B cell (primary cell): ENCODE measurements around the gene SPTBN1. TPM values are rescaled to one million over a fixed set of nuclear protein-coding genes. Genes with fewer than 3 reads are reported as not detected.

Experiments
- ATAC-seq: fragments of 200-7000 bp; cut with Tn5 transposase; one replicate; pipeline ENCODE4 v1.10.0; 2021; ENCODE audit warnings: low read depth, mild to moderate bottlenecking, moderate number of reproducible peaks, moderate library complexity
- CTCF ChIA-PET: fragments of 350-600 bp; sonication (Branson Sonifier 250); formaldehyde crosslinking; loops from one replicate; lab custom pipeline; 2021; ENCODE audit warnings: antibody characterized with exemption, inconsistent platforms; lab: Charles Lee
- POLR2A ChIA-PET: fragments of 350-600 bp; sonication (Branson Sonifier 250); formaldehyde crosslinking; loops from one replicate; lab custom pipeline; 2021; ENCODE audit warnings: antibody characterized with exemption; lab: Charles Lee
- DNase-seq: peaks from one replicate; pipeline ENCODE4 v3.0.0; 2013
- H2AFZ ChIP-seq: 2 replicates; pipeline ENCODE4 v1.6.1; 2012; ENCODE audit warnings: mild to moderate bottlenecking, low read depth, low read length; ENCODE audit not compliant: insufficient read depth, poor library complexity, severe bottlenecking
- H3K27ac ChIP-seq, 2 donors: 1 replicate in 1 of 2; 2 replicates in 1 of 2; pipeline ENCODE4 v1.5.1; 2012 to 2013; ENCODE audit warnings: low read length in 2 of 2, mild to moderate bottlenecking in 2 of 2, moderate library complexity in 1 of 2
- H3K27me3 ChIP-seq, 4 experiments: fragments of 200-600 bp in 1 of 4; sonication (generic) in 1 of 4; replicated peaks in 1 of 4; 1 replicate in 2 of 4; 2 replicates in 2 of 4; pipeline versions ENCODE4 v1.6.1 to v1.7.0; 2013 to 2016; ENCODE audit warnings: low read length in 3 of 4, mild to moderate bottlenecking in 2 of 4, mixed read lengths in 1 of 4, moderate library complexity in 1 of 4; ENCODE audit not compliant: insufficient read depth in 4 of 4, control insufficient read depth in 3 of 4; ENCODE audit errors: control extremely low read depth in 1 of 4
- H3K36me3 ChIP-seq, 2 experiments: replicated peaks in 1 of 2; 1 replicate in 1 of 2; 2 replicates in 1 of 2; pipeline versions ENCODE4 v1.6.1 to v1.7.1; 2013; ENCODE audit warnings: low read length in 1 of 2; ENCODE audit not compliant: insufficient read depth in 2 of 2, control insufficient read depth in 1 of 2; ENCODE audit errors: control extremely low read depth in 1 of 2, extremely low read depth in 1 of 2
- H3K4me1 ChIP-seq, 2 donors: fragments of 200-600 bp in 1 of 2; sonication (generic) in 1 of 2; 1 replicate in 1 of 2; 2 replicates in 1 of 2; pipeline versions ENCODE4 v1.5.1 to v1.6.1; 2013 to 2017; ENCODE audit warnings: low read length in 2 of 2; ENCODE audit not compliant: control insufficient read depth in 2 of 2, insufficient read depth in 2 of 2
- H3K4me2 ChIP-seq: replicated peaks from 2 replicates; pipeline ENCODE3; 2012; ENCODE audit warnings: mild to moderate bottlenecking, low read depth, low read length; ENCODE audit not compliant: poor library complexity, severe bottlenecking
- H3K4me3 ChIP-seq, 5 experiments: fragments of 200-600 bp in 1 of 5; sonication (generic) in 1 of 5; 1 replicate in 3 of 5; 2 replicates in 2 of 5; pipeline versions ENCODE4 v1.5.1 to v1.7.0; 2011 to 2016; ENCODE audit warnings: low read length in 4 of 5, mild to moderate bottlenecking in 4 of 5, low read depth in 2 of 5, control low read depth in 1 of 5, moderate library complexity in 1 of 5; ENCODE audit not compliant: insufficient read depth in 1 of 5; ENCODE audit errors: control extremely low read depth in 1 of 5, extremely low read depth in 1 of 5
- H3K79me2 ChIP-seq: fragments of 200-600 bp; sonication (generic); one replicate; pipeline ENCODE4 v1.6.0; 2016; ENCODE audit warnings: low read length; ENCODE audit not compliant: control insufficient read depth, insufficient read depth
- H3K9ac ChIP-seq: fragments of 200-600 bp; sonication (generic); 2 replicates; pipeline ENCODE4 v1.6.1; 2017; ENCODE audit warnings: mild to moderate bottlenecking, low read length, moderate library complexity
- H3K9me3 ChIP-seq, 3 donors: one replicate each; pipeline versions ENCODE4 v1.6.1 to v1.7.1; 2013; ENCODE audit warnings: low read length in 2 of 3; ENCODE audit not compliant: control insufficient read depth in 2 of 3, insufficient read depth in 1 of 3; ENCODE audit errors: control extremely low read depth in 1 of 3
- H4K20me1 ChIP-seq: 2 replicates; pipeline ENCODE4 v1.6.0; 2012; ENCODE audit warnings: mild to moderate bottlenecking, low read length; ENCODE audit not compliant: insufficient read depth, control insufficient read depth, poor library complexity, severe bottlenecking
- H3K27ac Mint-ChIP-seq: one replicate; pipeline ENCODE4 v1.8.0; 2021; ENCODE audit warnings: mixed read lengths
- H3K27me3 Mint-ChIP-seq: one replicate; pipeline ENCODE4 v1.8.0; 2021; ENCODE audit warnings: mixed read lengths
- H3K4me1 Mint-ChIP-seq: one replicate; pipeline ENCODE4 v1.8.0; 2021; ENCODE audit warnings: mixed read lengths
- H3K4me3 Mint-ChIP-seq: one replicate; pipeline ENCODE4 v1.8.0; 2021; ENCODE audit warnings: mixed read lengths
- H3K9me3 Mint-ChIP-seq: one replicate; pipeline ENCODE4 v1.8.0; 2022; ENCODE audit warnings: mixed read lengths; ENCODE audit not compliant: insufficient read depth
- CTCF ChIP-seq: fragments of 200-600 bp; IDR thresholded peaks from one replicate; pipeline ENCODE4 v1.8.0; 2022; ENCODE audit warnings: antibody characterized with exemption, mild to moderate bottlenecking
- EZH2 ChIP-seq: IDR thresholded peaks from 2 replicates; pipeline ENCODE4 v1.6.1; 2012; ENCODE audit warnings: borderline replicate concordance, low read depth, mild to moderate bottlenecking, moderate library complexity, low read length; ENCODE audit not compliant: insufficient read depth, poor library complexity, severe bottlenecking
- WGBS: methylation state at CpG from one replicate; pipeline ENCODE4 v1.1.5; 2013; ENCODE audit warnings: missing lambda C conversion rate; ENCODE audit not compliant: insufficient coverage; 5-methylcytosine and 5-hydroxymethylcytosine counted together
- intact Hi-C: fragments of 100-400 bp; cut with micrococcal nuclease; formaldehyde crosslinking; loops from one replicate; pipeline ENCODE4 v1.10.0; 2022
- polyA plus RNA-seq: library from polyadenylated mRNA; depleted of rRNA; stranded (reverse); fragments of >200 nt; gene quantifications from 2 replicates; pipeline ENCODE4 v1.2.3, GENCODE V29; 2012
- total RNA-seq, 2 donors: library from RNA; stranded (reverse); fragments of 120-200 nt in 1 of 2; gene quantifications; 1 replicate in 1 of 2; 2 replicates in 1 of 2; pipeline versions ENCODE4 v1.2.3 to v1.2.4, GENCODE V29; 2013 to 2022

The SPTBN1 gene
- total and polyA plus RNA-seq, 2 donors (not counting 1 experiment from before 2014, with no cell fraction given) = 43.7 to 144 TPM

- H3K9ac ChIP-seq = peak overlapping the region; percentile 25
- H3K4me1 Mint-ChIP-seq = peaks cover 93% of the 10 kb centered on the region
- H3K27ac Mint-ChIP-seq = peak overlapping the region; percentile 77
- peaks cover 87 to 89% of the 10 kb centered on the region in 2 donors for H3K4me1 ChIP-seq
- H3K4me3 Mint-ChIP-seq = peak overlapping the region; percentile 27
- H3K36me3 ChIP-seq = peaks cover 0 to 3% of the 10 kb centered on the region in 2 experiments
- ChIA-PET CTCF (interaction anchor here (1.1 to 1.6 kb wide), 3 partner anchors 9 to 36 kb away, joined by 3 to 9 read pairs (median 4); no protein-coding TSS in a partner anchor), POLR2A (interaction anchor here (0.7 to 1.3 kb wide), 3 partner anchors 9 to 16 kb away, joined by 3 read pairs; no protein-coding TSS in a partner anchor)
- no peaks in the 10 kb centered on the region for H3K27me3 Mint-ChIP-seq
- no peak for DNase-seq
- no peaks in the 10 kb centered on the region for H3K9me3 ChIP-seq
- peak overlapping the region; percentile 64 for H3K4me2 ChIP-seq
- no peak for TF ChIP-seq EZH2
- TF ChIP-seq CTCF = no peak
- H3K27ac ChIP-seq = peak overlapping the region; percentile 59 to 67
- H3K79me2 ChIP-seq = peaks cover 100% of the 10 kb centered on the region
- peaks cover 6% of the 10 kb centered on the region for H4K20me1 ChIP-seq
- peak overlapping the region in 1 of 5 experiments; percentile 38 for H3K4me3 ChIP-seq
- intact Hi-C loops = no loop called here
- no peaks in the 10 kb centered on the region for H3K9me3 Mint-ChIP-seq
- H2AFZ ChIP-seq = no peak overlapping the region
- no peaks in the 10 kb centered on the region for H3K27me3 ChIP-seq
- 72% methylated on average over 4 of the region's 7 CpGs for WGBS
- ATAC-seq = no peak
Measured at GRCh38 chr2:54590216-54591120, 134.3 kb downstream of the SPTBN1 start.

- no CpG with 5 or more reads among the region's 3 CpGs for WGBS
- peaks cover 9% of the 10 kb centered on the region for H4K20me1 ChIP-seq
- H3K27ac ChIP-seq = peak overlapping the region in 1 of 2 donors; percentile 67
- peaks cover 100% of the 10 kb centered on the region for H3K79me2 ChIP-seq
- peak overlapping the region; percentile 64 for H3K4me2 ChIP-seq
- Mint-ChIP-seq H3K4me3 (peak overlapping the region; percentile 11), H3K27me3 (no peaks in the 10 kb centered on the region), H3K27ac (peak overlapping the region; percentile 77), H3K9me3 (no peaks in the 10 kb centered on the region), H3K4me1 (peaks cover 94% of the 10 kb centered on the region)
- H3K36me3 ChIP-seq = peaks cover 0 to 6% of the 10 kb centered on the region in 2 experiments
- H3K4me3 ChIP-seq = no peak overlapping the region
- no peak overlapping the region for H3K9ac ChIP-seq
- H3K4me1 ChIP-seq = peaks cover 89 to 90% of the 10 kb centered on the region in 2 donors
- no peak overlapping the region for H2AFZ ChIP-seq
- POLR2A ChIA-PET = no interaction called here
- ATAC-seq (no peak), DNase-seq (no peak)
- intact Hi-C loops = no loop called here
- H3K27me3 ChIP-seq = no peaks in the 10 kb centered on the region
- TF ChIP-seq EZH2 (no peak), CTCF (no peak)
- H3K9me3 ChIP-seq = no peaks in the 10 kb centered on the region
- CTCF ChIA-PET = interaction anchor here (1.1 to 2.4 kb wide), 4 partner anchors 10 to 37 kb away, joined by 3 to 5 read pairs (median 4); no protein-coding TSS in a partner anchor
Measured at GRCh38 chr2:54591551-54591950, 135.4 kb downstream of the SPTBN1 start.
